ENCODE measurements around the gene NECAB2.

The NECAB2 gene

DNA sequence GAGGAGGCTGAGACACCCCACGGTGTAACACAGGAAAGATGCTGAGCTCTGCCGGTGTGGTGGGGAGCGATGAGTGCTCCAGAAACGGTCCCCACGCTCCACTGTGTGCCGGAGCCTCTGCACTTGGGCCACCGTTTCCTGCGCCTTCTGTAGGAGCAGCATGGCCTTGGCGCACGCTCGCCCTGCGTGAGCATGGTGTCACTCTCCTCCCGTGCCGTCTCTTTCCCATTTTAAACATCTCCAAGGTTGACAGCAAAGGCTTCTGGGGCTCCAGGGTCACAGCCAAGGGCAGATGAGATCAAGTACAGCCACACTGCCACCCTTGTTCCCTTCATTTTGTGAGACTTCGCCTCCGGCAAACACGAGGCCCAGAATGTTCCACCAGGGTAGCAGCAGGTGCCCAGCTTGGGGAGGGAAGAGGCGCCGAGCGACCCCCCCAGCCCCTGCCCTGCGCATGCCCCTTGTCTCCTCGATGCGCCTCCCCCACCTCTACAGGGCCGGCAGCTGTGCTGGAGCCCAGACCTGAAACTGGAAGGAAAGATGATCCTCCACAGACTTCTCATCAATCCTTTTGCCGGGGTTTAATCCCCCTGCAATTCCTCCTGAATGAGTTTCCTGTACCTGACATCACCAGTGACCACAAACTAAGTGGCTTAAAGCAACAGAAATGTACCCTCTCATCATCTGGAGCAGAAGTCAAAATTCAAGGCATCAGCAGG is 34.9 kb upstream of the NECAB2 start:
- Histone ChIP-seq H3K9me3 (ENCODE audit: insufficient read depth, low read length, severe bottlenecking) (no peaks in the 10 kb centered on the region), H4K20me1 (ENCODE audit: insufficient read depth, low read length) (no peaks in the 10 kb centered on the region), H2AFZ (ENCODE audit: low read depth, low read length) (no peak overlapping the region), H3K36me3 (ENCODE audit: insufficient read depth, low read length) (no peaks in the 10 kb centered on the region), H3K27me3 (ENCODE audit: insufficient read depth, low read length, poor library complexity) (no peaks in the 10 kb centered on the region), H3K27ac (ENCODE audit: low read length) (no peak overlapping the region), H3K9ac (ENCODE audit: low read depth, low read length) (no peak overlapping the region), H3K79me2 (ENCODE audit: insufficient read depth, low read length) (no peaks in the 10 kb centered on the region), H3K4me1 (ENCODE audit: insufficient read depth, low read length) (no peaks in the 10 kb centered on the region), H3K4me3 (ENCODE audit: low read depth in 1 of 2, low read length in 2 of 2) (no peak overlapping the region), H3K4me2 (ENCODE audit: insufficient read depth, low read length) (no peak overlapping the region)
- DNase-seq (no peak), ATAC-seq (ENCODE audit: insufficient read depth, low read depth) (no peak)
- TF ChIP-seq CTCF (IDR thresholded peaks at IDR 0.05; ENCODE audit: borderline replicate concordance, extremely low read depth, low read length, poor library complexity, severe bottlenecking) (no peak), EZH2 (IDR thresholded peaks at IDR 0.05; ENCODE audit: borderline replicate concordance, low read depth, low read length, severe bottlenecking) (no peak)

DNA sequence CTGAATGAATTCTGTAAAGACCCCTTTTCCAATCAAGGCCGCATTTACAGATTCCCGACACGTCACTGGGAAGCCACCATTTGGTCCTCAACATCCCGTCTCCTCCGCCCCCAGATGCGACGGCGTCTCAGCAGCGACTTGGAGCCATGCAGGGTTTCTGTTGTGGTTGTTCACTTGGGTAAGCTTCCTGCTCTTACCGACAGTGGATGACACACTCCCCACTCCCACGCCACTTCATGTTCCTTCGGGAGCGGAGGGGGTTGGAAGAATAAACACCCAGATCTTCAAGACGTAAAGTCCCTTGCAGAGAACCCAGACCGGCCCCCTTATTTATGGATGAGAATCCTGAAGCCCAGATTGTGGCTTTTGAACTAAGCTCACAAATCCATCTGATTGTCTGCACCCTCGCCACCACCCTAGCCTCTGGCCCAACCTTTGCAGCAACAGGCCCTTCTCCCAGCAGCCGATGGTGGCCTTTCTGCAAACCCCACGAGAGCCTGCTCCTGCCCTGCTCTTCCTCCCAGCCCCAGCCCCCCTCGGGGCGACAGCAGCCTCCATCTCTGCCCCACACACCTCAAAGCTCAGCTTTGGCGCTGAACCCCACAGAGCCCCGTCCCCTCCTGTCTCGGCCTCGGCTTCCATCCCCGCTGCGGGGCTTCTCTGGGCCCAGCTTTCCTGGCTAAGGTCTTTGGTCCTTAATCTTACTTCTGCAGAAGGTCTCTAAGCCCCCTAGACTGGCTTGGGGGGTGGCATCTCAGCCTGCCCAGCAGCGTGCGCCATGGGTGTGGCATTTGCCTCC is 34.0 kb upstream of the NECAB2 start:
- H4K20me1 ChIP-seq (ENCODE audit: insufficient read depth, low read length), result no peaks in the 10 kb centered on the region
- no peak for DNase-seq

DNA sequence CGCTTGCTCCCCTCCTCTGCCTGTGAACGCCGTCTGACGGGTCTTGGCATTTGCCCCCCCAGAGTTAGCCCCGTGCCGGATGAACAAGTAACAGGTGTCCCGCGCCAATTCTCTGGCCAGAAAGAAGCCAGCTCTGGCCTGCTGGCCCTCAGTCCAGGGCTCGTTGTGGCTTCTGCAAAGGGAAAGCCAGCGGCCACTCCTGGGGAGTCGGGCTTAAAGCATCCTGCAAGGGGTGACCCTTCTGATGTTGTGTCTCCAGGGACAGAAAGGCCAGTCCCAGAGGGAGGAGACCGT is 33.4 kb upstream of the NECAB2 start:
- Histone ChIP-seq H3K9me3 (ENCODE audit: insufficient read depth, low read length, severe bottlenecking) (no peaks in the 10 kb centered on the region), H2AFZ (ENCODE audit: low read depth, low read length) (no peak overlapping the region), H3K79me2 (ENCODE audit: insufficient read depth, low read length) (no peaks in the 10 kb centered on the region), H4K20me1 (ENCODE audit: insufficient read depth, low read length) (no peaks in the 10 kb centered on the region), H3K27ac (ENCODE audit: low read length) (no peak overlapping the region), H3K36me3 (ENCODE audit: insufficient read depth, low read length) (no peaks in the 10 kb centered on the region), H3K4me2 (ENCODE audit: insufficient read depth, low read length) (no peak overlapping the region), H3K27me3 (ENCODE audit: insufficient read depth, low read length, poor library complexity) (no peaks in the 10 kb centered on the region), H3K4me3 (ENCODE audit: low read depth in 1 of 2, low read length in 2 of 2) (no peak overlapping the region), H3K4me1 (ENCODE audit: insufficient read depth, low read length) (no peaks in the 10 kb centered on the region), H3K9ac (ENCODE audit: low read depth, low read length) (no peak overlapping the region)
- ATAC-seq (ENCODE audit: insufficient read depth, low read depth) (no peak), DNase-seq (no peak)
- TF ChIP-seq EZH2 (IDR thresholded peaks at IDR 0.05; ENCODE audit: borderline replicate concordance, low read depth, low read length, severe bottlenecking) (no peak), CTCF (IDR thresholded peaks at IDR 0.05; ENCODE audit: borderline replicate concordance, extremely low read depth, low read length, poor library complexity, severe bottlenecking) (no peak)

More for the DNA sequence above, 34.0 kb upstream of the NECAB2 start:
- no peak overlapping the region for H3K4me3 ChIP-seq (ENCODE audit: low read depth in 1 of 2, low read length in 2 of 2)
- no peak for TF ChIP-seq EZH2 (IDR thresholded peaks at IDR 0.05; ENCODE audit: borderline replicate concordance, low read depth, low read length, severe bottlenecking)
- TF ChIP-seq CTCF (IDR thresholded peaks at IDR 0.05; ENCODE audit: borderline replicate concordance, extremely low read depth, low read length, poor library complexity, severe bottlenecking), result no peak
- H3K79me2 ChIP-seq (ENCODE audit: insufficient read depth, low read length), result no peaks in the 10 kb centered on the region
- no peaks in the 10 kb centered on the region for H3K27me3 ChIP-seq (ENCODE audit: insufficient read depth, low read length, poor library complexity)
- no peak overlapping the region for H2AFZ ChIP-seq (ENCODE audit: low read depth, low read length)
- H3K27ac ChIP-seq (ENCODE audit: low read length), result no peak overlapping the region
- no peak overlapping the region for H3K4me2 ChIP-seq (ENCODE audit: insufficient read depth, low read length)
- ATAC-seq (ENCODE audit: insufficient read depth, low read depth), result no peak
- no peaks in the 10 kb centered on the region for H3K36me3 ChIP-seq (ENCODE audit: insufficient read depth, low read length)
- no peak overlapping the region for H3K9ac ChIP-seq (ENCODE audit: low read depth, low read length)
- H3K4me1 ChIP-seq (ENCODE audit: insufficient read depth, low read length), result no peaks in the 10 kb centered on the region
- H3K9me3 ChIP-seq (ENCODE audit: insufficient read depth, low read length, severe bottlenecking), result no peaks in the 10 kb centered on the region
